LNCAP (cell line): ENCODE measurements around the gene AIRE.

Source experiments
- TF ChIP-seq, protein P1 (sequence below): fragments of 450-650 bp; IDR thresholded peaks from 2 replicates; pipeline ENCODE4 v1.5.1; 2017; ENCODE audit warnings: mild to moderate bottlenecking

The AIRE gene

DNA sequence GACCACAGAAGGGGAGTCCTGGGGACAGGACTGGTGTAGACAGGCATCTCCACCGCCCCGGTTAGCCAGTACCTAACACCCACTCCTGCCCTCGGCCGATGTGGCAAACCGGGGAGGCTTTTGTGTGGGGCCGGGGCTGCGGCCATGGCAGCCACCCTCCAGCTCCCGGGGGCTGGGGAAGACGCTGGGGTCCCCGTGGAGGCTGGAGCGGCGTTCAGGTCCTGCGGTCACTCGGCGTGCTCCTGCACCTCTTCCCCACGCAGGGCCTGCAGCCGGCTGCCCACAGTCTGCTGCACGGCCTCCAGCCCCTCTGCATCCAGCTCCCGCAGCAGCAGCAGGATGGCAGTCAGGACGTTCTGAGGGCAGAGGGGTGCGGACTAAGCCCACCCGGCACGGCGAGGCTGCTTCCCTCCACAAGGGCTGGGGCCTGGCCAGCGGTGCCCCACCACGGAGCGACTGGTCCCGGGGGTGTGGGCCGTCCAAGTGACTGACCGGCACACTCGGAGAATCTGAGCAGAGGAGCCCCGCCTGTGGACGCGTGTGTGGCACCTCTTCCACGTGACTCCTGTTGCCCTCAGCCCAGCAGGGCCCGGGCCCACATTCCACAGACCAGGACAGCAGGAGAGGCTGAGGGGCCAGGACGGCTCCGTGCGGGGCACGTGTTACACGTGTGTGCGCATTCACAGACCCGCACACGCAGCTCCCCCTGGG, 44.5 kb downstream of the AIRE start:
- TF ChIP-seq, protein P1, sequence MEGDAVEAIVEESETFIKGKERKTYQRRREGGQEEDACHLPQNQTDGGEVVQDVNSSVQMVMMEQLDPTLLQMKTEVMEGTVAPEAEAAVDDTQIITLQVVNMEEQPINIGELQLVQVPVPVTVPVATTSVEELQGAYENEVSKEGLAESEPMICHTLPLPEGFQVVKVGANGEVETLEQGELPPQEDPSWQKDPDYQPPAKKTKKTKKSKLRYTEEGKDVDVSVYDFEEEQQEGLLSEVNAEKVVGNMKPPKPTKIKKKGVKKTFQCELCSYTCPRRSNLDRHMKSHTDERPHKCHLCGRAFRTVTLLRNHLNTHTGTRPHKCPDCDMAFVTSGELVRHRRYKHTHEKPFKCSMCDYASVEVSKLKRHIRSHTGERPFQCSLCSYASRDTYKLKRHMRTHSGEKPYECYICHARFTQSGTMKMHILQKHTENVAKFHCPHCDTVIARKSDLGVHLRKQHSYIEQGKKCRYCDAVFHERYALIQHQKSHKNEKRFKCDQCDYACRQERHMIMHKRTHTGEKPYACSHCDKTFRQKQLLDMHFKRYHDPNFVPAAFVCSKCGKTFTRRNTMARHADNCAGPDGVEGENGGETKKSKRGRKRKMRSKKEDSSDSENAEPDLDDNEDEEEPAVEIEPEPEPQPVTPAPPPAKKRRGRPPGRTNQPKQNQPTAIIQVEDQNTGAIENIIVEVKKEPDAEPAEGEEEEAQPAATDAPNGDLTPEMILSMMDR, result no peak

DNA sequence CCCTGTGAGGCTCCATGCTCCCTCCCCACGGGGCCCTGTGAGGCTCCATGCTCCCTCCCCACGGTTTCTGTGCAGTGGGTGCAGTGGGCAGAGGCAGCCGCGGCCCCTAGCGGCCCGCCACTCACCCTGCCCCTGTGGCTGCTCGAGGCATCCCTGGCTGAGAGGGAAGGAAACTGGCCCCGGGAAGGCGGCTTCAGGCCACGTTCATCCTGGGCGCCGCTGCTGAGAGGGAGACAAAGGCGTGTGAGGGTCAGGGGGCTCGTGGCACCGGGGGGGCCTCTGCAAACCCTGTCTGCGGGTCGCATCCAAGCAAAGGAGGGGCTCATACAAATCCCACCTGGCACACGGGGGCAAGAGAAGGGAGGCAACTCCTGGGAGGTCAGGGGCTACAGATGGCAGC, 45.0 kb downstream of the AIRE start:
- TF ChIP-seq, protein P1, result no peak

DNA sequence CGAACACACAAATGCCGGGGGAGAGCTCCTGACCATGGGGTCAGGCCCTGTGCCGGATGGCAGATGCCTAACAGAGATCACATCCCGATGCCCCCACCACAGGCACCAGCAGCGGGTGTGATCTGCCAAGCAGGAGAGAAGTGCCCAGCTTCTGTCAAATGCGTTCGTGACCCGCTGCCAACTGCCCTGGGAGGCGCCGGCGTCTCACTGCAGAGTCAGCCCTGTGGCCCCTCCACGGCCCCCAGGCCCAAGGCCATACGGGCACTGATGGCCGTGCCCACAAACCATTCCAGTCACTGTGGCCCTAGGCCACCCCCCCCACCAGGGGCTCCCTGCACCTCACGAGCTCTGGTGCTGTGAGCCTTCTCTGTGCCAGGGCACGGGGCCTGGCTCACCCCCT, 45.5 kb downstream of the AIRE start:
- TF ChIP-seq, protein P1, result no peak

DNA sequence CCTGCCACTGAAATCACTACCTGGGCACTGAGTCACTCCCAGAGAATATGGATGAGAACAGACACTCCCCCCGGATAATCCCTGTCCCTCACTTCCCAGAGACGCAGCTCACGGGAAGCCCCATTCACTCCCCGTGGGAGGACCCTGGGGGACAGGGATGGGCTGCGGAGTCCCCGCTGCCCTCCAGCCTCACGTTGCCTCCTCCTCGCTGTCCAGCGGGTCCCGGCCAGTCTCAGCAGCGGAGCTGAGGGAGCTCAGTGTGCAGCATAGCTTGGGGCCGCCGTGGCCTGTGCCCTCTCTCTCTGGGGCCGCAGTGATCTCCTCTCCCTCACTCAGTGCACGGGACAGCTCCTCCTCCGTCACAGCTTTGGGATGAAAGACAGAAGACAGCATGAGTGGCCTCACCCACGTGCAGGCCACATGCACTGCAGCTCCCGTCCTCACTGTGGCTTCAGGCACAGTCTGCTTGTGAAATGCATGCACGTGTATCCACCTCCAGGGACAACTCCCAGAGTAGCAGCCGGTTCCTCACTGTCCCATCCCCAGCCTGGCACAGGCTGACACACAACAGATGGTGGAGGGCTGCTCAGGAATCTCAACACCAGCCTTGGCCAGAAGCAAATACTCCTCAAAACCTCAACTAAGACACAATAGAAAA, 46.1 kb downstream of the AIRE start:
- TF ChIP-seq, protein P1, result no peak

DNA sequence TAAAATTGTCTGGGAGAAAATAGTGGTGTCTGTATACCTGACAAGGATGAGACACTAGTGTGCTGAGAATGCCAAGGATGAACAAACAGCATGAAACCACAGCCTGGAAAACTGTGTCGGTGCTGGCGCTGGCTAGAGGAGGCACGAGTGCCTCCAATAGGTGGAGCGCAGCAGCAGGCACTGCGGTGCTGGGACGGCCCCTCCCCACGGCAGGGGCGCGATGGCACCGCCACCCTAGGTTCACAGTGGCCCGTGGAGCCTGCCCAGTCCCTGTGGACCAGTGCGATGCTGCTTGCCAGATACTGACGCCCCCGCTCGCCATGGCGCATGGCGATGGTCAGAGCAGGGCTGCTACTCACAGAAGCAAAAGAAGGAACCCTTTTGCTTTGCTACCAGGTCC, 46.7 kb downstream of the AIRE start:
- TF ChIP-seq, protein P1, result no peak

DNA sequence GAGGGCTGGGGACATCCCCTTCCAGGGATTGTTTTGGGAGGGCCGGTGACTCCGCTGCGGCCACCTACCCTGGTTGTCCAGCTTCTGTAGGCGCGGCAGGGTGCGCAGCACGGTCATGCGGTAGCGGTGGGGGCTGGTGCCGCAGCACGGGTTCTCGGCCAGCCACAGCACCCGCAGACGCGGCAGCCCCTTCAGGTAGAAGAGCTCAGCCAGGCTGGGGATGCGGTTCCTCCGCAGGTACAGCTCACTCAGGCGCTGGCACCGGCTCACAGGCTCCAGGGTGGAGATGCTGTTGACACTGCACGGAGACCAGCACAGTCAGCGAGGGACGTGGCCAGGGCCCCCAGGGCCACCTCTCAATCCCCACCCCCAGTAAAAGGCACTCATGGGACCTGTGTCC, 47.3 kb downstream of the AIRE start:
- TF ChIP-seq, protein P1, result no peak

DNA sequence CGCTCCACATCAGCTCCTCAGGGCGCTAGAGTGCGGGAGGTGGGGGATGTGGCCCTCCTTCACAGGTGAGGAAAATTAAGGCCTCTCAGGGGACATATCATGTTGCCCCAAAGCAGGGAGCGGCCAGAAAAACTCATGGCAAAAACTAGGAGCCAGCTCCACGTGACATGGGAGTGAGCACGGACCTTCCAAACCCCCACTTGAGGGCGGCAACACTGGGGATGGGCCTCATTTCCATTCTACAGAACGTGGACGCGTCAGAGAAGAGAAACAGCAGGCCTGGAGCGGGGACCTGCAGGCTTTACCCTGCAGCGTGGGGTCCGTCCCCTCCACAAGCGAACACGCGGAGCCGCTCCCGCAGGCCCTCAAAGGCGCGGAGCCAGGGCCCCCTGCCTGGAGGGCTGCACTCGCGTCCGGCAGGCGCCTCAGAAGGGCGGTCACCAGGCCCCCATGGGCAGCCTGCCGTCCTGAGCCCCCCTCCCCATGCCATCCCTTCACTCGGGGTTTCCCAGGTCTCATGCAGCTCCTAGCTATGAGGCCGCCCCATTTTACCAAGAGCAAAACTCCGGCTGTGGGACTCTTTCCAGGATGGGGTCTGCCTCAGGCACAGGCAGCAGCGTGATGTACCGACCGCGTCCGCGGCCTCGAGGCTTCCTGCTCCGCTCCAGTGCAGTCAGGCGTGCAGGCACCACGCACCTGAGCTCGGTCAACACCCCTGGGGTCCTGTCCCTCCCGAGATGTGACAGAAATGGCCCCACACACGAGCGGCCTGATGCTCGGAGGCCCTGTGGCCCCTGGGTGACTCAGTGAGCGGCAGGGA, 48.0 kb downstream of the AIRE start:
- TF ChIP-seq, protein P1, result no peak
